ENCODE data around the gene PRPF4. TPM values are rescaled to one million over a fixed set of nuclear protein-coding genes. Genes with fewer than 3 reads are reported as not detected.
A peak's percentile ranks its signal among the peaks of the same experiment; 100 is the strongest.

PRPF4 gene
- total and polyA plus RNA-seq, 9 of the 15 experiments (the other 6 are each of a cell fraction or from before 2014, with no cell fraction given): 25.8 to 66.0 (median 39.8) TPM

GRCh38 chr9:113275157-113276131, at the start of gene PRPF4, which contains the start of gene CDC26 (continued):
- TF ChIP-seq BHLHE40 (IDR thresholded peaks at IDR 0.05; ENCODE audit: low read length): no peak
- TF ChIP-seq RUNX1 (IDR thresholded peaks at IDR 0.05; ENCODE audit: low read depth): no peak
- TF ChIP-seq CC2D1A (IDR thresholded peaks at IDR 0.05): no peak
- TF ChIP-seq RBBP5 (IDR thresholded peaks at IDR 0.05; ENCODE audit: borderline replicate concordance, insufficient read depth, low read length, poor library complexity, severe bottlenecking): peak; percentile 86
- TF ChIP-seq ZNF232 (CRISPR knock-in tag; IDR thresholded peaks at IDR 0.05): no peak
- peak; percentile 47; the same call in 1 of the 2 replicates for TF ChIP-seq HDAC2 (IDR thresholded peaks at IDR 0.05)
- no peak for TF ChIP-seq ZNF75A (CRISPR knock-in tag; IDR thresholded peaks at IDR 0.05)
- no peak for TF ChIP-seq FOXA1 (IDR thresholded peaks at IDR 0.05; ENCODE audit: borderline replicate concordance)
- no peak for TF ChIP-seq ARHGAP35 (IDR thresholded peaks at IDR 0.05; ENCODE audit: partially characterized antibody)
- no peak for TF ChIP-seq U2AF2 (optimal IDR thresholded peaks at IDR 0.05; ENCODE audit: low read depth, low read length)
- TF ChIP-seq FOXO4 (CRISPR knock-in tag; IDR thresholded peaks at IDR 0.05): no peak
- no peak for TF ChIP-seq POLR3A (IDR thresholded peaks at IDR 0.05; ENCODE audit: borderline replicate concordance, extremely low read depth, insufficient read depth, insufficient read length)
- 0 out of 2 replicates have a peak, but pooled peaks have one; percentile 10 for TF ChIP-seq ZNF384 (IDR thresholded peaks at IDR 0.05; ENCODE audit: low read depth, low read length)
- TF ChIP-seq MGA (IDR thresholded peaks at IDR 0.05): peak; percentile 45; the same call in 1 of the 2 replicates

All from K562 (cell line).